C4-2B (cell line): Measurements from ENCODE around the gene RRP9.

ENCODE experiments used
- H3K27ac ChIP-seq: fragments of 450-650 bp; 2 replicates; pipeline ENCODE4 v1.5.1; 2017
- CTCF ChIP-seq: fragments of 450-650 bp; conservative IDR thresholded peaks from 2 replicates; pipeline ENCODE4 v1.5.1; 2017; ENCODE audit warnings: mild to moderate bottlenecking
- ZFX ChIP-seq: fragments of 450-650 bp; IDR thresholded peaks from 2 replicates; pipeline ENCODE4 v1.6.1; 2017

The RRP9 gene

GRCh38 chr3:51963951-51964451, 22.3 kb upstream of the RRP9 start:
- no peak overlapping the region for H3K27ac ChIP-seq
- TF ChIP-seq CTCF (no peak), ZFX (no peak)

- no peak overlapping the region for H3K27ac ChIP-seq
- TF ChIP-seq ZFX (no peak), CTCF (no peak)
Observed at GRCh38 chr3:51962854-51963530, 21.3 kb upstream of the RRP9 start.

GRCh38 chr3:51961602-51962569, 20.2 kb upstream of the RRP9 start:
- no peak overlapping the region for H3K27ac ChIP-seq
- TF ChIP-seq ZFX (no peak), CTCF (no peak)

GRCh38 chr3:51961011-51961410, 19.3 kb upstream of the RRP9 start:
- TF ChIP-seq ZFX: no peak
- no peak for TF ChIP-seq CTCF
- no peak overlapping the region for H3K27ac ChIP-seq

GRCh38 chr3:51960386-51960785, 18.7 kb upstream of the RRP9 start:
- TF ChIP-seq CTCF (no peak), ZFX (no peak)
- H3K27ac ChIP-seq: no peak overlapping the region

GRCh38 chr3:51959651-51960050, 17.9 kb upstream of the RRP9 start:
- no peak overlapping the region for H3K27ac ChIP-seq
- no peak for TF ChIP-seq CTCF
- no peak for TF ChIP-seq ZFX
